Kidney (tissue), 14 donors: Measurements from ENCODE around the gene STK33. TPM values are rescaled to one million over a fixed set of nuclear protein-coding genes. Genes with fewer than 3 reads are reported as not detected.

Source experiments
- DNase-seq, 5 donors: peaks; one replicate each; pipeline ENCODE4 v3.0.0-alpha.2; 2013 to 2020
- FAIRE-seq: peaks from 2 replicates; lab custom pipeline; 2012; peaks lifted over from hg19 to GRCh38; lab: Jason Lieb, UNC
- H3K27ac ChIP-seq, 2 donors: one replicate each; pipeline ENCODE4 v1.7.0; 2013; ENCODE audit warnings: low read depth in 2 of 2, low read length in 2 of 2, inconsistent platforms in 1 of 2
- H3K27me3 ChIP-seq: one replicate; pipeline ENCODE4 v1.7.1; 2013; ENCODE audit warnings: low read length, inconsistent platforms; ENCODE audit not compliant: control insufficient read depth, insufficient read depth
- H3K36me3 ChIP-seq, 3 donors: one replicate each; pipeline versions ENCODE4 v1.7.0 to v1.7.1; 2013; ENCODE audit warnings: low read length in 3 of 3, control low read depth in 1 of 3, inconsistent platforms in 1 of 3; ENCODE audit not compliant: insufficient read depth in 3 of 3, control insufficient read depth in 2 of 3
- H3K4me1 ChIP-seq, 3 donors: one replicate each; pipeline versions ENCODE4 v1.7.0 to v1.7.1; 2013; ENCODE audit warnings: low read length in 3 of 3, inconsistent platforms in 1 of 3, low read depth in 1 of 3; ENCODE audit not compliant: control insufficient read depth in 2 of 3, insufficient read depth in 2 of 3
- H3K4me3 ChIP-seq, 3 donors: one replicate each; pipeline versions ENCODE4 v1.7.0 to v1.8.1; 2013; ENCODE audit warnings: low read length in 3 of 3, control low read depth in 1 of 3, inconsistent platforms in 1 of 3
- H3K9ac ChIP-seq, 3 donors: one replicate each; pipeline versions ENCODE4 v1.7.0 to v1.7.1; 2013; ENCODE audit warnings: low read length in 3 of 3, control low read depth in 1 of 3, inconsistent platforms in 1 of 3
- H3K9me3 ChIP-seq, 3 donors: one replicate each; pipeline versions ENCODE4 v1.7.0 to v1.7.1; 2013; ENCODE audit warnings: low read length in 3 of 3, control low read depth in 1 of 3, inconsistent platforms in 1 of 3; ENCODE audit not compliant: control insufficient read depth in 2 of 3, insufficient read depth in 1 of 3
- intact Hi-C: fragments of 100-400 bp; cut with DNase I; formaldehyde crosslinking; loops from one replicate; pipeline ENCODE4 v1.11.1; 2022
- polyA plus RNA-seq: library from polyadenylated mRNA; stranded (reverse); fragments of 350-450 nt; fragmentation: Illumina TruSeq; extraction: RNeasy Lipid Tissue Mini Kit (QIAGEN cat#74804); gene quantifications from one replicate; pipeline ENCODE4 v1.2.3, GENCODE V29; 2014; ENCODE audit warnings: low read depth, low replicate concordance; ENCODE audit not compliant: insufficient read depth
- total RNA-seq: library from RNA; stranded (reverse); fragmentation: NEBNext Ultra II Directional; extraction: Animal tissue kit (Norgen Biotek cat#: 25700); gene quantifications from one replicate; pipeline ENCODE4 v1.2.1, GENCODE V29; 2021
- TF ChIP-seq, protein P1 (sequence below): IDR thresholded peaks from 3 replicates; pipeline ENCODE4 v1.5.1; 2012; ENCODE audit warnings: mild to moderate bottlenecking, moderate library complexity, borderline replicate concordance; ENCODE audit not compliant: insufficient read depth; ENCODE audit errors: extremely low read depth
- donor health status: control.
- donor health status: control.
- donor health status: control.
- donor health status: control.
- donor health status: control.
- donor health status: DM: yes; HTN: yes; CAD: no.
- donor health status: Normal renal cell carcinoma (clear cell type).

Gene STK33
- total and polyA plus RNA-seq, 2 donors from 2014 or later: 11.9 to 19.3 TPM

DNA sequence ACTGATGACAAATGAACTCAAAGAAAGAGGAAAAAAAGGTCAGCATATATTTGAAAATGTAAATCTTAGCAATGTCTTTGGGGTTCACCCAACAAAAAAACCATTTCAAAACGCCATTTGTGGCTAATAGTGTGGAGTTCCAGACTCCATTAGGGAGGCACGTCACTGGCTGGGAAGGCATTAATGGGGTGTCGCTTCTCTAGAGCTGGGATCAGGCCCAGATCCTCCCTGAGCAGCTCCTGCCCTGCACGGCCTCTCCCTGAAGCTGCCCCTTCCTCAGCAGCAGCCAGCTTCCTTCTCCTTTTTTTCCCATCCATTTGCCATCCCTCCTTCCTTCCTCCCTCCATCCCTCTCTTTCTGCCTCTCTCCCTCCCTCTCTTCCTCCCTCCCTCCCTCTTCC is 231.5 kb downstream of the STK33 start:
- Histone ChIP-seq H3K27ac (no peak overlapping the region), H3K4me3 (no peak overlapping the region), H3K9ac (no peak overlapping the region), H3K4me1 (peaks cover 0 to 6% (median under 1%) of the 10 kb centered on the region in 3 donors), H3K9me3 (no peaks in the 10 kb centered on the region), H3K27me3 (no peaks in the 10 kb centered on the region), H3K36me3 (no peaks in the 10 kb centered on the region)
- FAIRE-seq: no peak
- intact Hi-C loops: no loop called here
- peak in 1 of 5 donors; percentile 39 for DNase-seq
- TF ChIP-seq, protein P1, sequence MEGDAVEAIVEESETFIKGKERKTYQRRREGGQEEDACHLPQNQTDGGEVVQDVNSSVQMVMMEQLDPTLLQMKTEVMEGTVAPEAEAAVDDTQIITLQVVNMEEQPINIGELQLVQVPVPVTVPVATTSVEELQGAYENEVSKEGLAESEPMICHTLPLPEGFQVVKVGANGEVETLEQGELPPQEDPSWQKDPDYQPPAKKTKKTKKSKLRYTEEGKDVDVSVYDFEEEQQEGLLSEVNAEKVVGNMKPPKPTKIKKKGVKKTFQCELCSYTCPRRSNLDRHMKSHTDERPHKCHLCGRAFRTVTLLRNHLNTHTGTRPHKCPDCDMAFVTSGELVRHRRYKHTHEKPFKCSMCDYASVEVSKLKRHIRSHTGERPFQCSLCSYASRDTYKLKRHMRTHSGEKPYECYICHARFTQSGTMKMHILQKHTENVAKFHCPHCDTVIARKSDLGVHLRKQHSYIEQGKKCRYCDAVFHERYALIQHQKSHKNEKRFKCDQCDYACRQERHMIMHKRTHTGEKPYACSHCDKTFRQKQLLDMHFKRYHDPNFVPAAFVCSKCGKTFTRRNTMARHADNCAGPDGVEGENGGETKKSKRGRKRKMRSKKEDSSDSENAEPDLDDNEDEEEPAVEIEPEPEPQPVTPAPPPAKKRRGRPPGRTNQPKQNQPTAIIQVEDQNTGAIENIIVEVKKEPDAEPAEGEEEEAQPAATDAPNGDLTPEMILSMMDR: no peak

DNA sequence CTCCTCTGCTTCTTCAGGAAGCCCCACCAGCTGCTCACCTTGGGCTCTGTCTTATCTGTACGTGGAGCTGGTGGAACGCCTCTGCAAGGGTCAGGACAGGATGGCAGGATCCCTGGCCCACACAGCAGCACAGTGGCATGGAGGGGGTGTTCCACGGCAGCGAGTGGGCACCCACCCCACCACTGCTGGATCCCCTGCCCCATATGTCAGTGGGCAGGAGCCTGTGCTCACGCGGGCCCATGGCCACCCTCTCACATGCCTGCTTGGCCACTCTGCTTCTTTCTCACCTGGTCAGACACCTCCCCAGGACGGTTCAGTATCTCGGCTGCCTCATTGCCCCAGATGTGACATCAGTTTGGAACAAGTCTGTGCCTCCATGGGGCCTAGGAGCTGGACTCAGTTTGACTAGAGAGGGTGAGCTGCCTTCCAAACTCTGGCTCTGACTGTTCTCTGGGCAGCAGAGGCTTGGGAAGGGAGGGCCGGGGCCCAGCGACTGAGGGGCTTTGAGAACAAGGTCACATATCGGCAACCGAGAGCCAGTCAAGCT is 232.3 kb downstream of the STK33 start:
- FAIRE-seq (no peak), DNase-seq (peak in 1 of 5 donors; percentile 48)
- Histone ChIP-seq H3K4me3 (no peak overlapping the region), H3K9ac (no peak overlapping the region), H3K9me3 (no peaks in the 10 kb centered on the region), H3K4me1 (peaks cover 0 to 9% (median 3%) of the 10 kb centered on the region in 3 donors), H3K27ac (no peak overlapping the region), H3K27me3 (no peaks in the 10 kb centered on the region), H3K36me3 (no peaks in the 10 kb centered on the region)
- intact Hi-C loops: no loop called here
- TF ChIP-seq, protein P1: no peak

DNA sequence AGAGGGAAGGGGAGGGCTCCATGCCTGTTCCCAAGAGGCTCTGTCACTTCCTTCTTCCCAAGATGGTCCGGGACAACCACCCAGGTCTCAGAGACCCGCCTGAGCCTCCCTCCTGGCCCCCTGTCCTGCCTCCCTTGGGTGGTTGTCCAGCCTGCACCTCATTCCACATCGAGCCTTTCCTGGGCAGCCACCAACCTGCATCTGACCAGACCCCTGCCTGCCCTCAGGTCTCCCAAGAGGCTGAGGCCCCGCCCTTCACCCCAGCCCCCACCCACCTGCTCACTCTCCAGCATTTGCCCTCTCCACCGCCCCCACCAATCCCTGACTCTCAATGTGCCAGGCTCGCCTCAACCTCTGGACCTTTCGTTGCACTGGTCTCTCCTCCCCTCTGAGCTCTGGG is 232.8 kb downstream of the STK33 start:
- TF ChIP-seq, protein P1: no peak
- peak in 1 of 5 donors; percentile 41 for DNase-seq
- intact Hi-C loops: no loop called here

More for the DNA sequence above, 232.8 kb downstream of the STK33 start:
- H3K4me3 ChIP-seq: no peak overlapping the region
- no peaks in the 10 kb centered on the region for H3K36me3 ChIP-seq
- FAIRE-seq: no peak
- H3K9ac ChIP-seq: no peak overlapping the region
- peaks cover 0 to 11% (median 3%) of the 10 kb centered on the region in 3 donors for H3K4me1 ChIP-seq
- no peaks in the 10 kb centered on the region for H3K27me3 ChIP-seq
- no peaks in the 10 kb centered on the region for H3K9me3 ChIP-seq
- H3K27ac ChIP-seq: no peak overlapping the region
